DLD1 (cell line): ENCODE results near the gene PLCB1.
"Not testable (repeated sequence)": the region's sequence is repeated elsewhere in the genome, so short reads cannot be mapped to it uniquely, and the experiment has no call there.

Experiments
- in situ Hi-C: cut with HindIII; loops from 2 replicates; pipeline ENCODE4 v1.10.0; 2017; ENCODE audit warnings: low sequenced_read_pairs

Gene PLCB1

GRCh38 chr20:8431538-8432434, 299.7 kb downstream of the PLCB1 start:
- in situ Hi-C loops = no loop called here

GRCh38 chr20:8432435-8433148, 300.5 kb downstream of the PLCB1 start:
- in situ Hi-C loops = no loop called here

- in situ Hi-C loops = no loop called here
Measured at GRCh38 chr20:8433291-8433690, 301.2 kb downstream of the PLCB1 start.

DNA sequence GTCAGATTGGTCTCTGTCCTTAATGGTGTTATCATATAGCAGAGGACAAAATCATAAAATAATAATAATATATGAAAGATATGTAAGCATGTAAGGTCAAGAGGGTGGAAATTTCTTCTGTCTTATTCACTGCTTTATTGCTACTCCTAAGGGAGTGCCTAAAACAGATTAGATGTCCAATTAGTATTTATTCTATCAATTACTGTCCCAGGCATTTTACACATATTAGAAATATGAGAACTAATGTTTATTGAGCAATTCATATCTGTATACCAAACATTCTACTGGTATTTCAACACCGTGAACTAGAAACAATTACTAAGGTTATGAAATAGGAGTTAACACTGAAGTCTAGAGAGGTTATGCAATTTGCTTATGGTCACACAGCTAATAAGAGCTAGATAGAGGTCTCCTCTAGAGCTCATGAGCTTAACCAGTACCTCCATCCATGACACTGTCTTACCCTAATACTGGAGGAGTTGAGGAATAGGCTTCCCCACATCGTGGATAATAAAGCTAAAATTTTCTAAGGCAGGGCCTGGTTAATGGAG, 302.3 kb downstream of the PLCB1 start:
- in situ Hi-C loops = no loop called here

GRCh38 chr20:8435285-8436035, 303.4 kb downstream of the PLCB1 start:
- in situ Hi-C loops = no loop called here

- in situ Hi-C loops = not testable (repeated sequence)
Measured at GRCh38 chr20:8436938-8437337, 304.9 kb downstream of the PLCB1 start.

DNA sequence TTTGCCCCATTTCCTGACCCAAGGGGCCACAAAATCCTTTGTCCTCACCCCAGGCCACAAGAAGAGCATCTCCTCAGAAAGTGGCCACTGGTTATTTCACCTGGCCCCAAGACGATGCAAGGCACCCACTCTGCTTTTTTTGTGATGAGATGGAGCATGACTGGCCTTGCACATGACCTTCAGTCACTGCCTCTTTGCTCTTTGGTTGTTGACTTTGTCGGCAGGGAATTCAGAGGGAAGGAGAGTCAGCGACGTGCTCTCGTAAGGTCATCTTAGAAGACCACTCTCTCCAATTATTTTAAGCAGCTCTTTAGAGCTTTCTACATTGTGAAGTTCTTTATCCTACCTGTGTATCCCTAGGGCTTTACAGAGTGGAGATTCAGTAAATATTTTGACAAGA, 306.7 kb downstream of the PLCB1 start:
- in situ Hi-C loops = no loop called here

- in situ Hi-C loops = no loop called here
Measured at GRCh38 chr20:8443464-8444072, 311.5 kb downstream of the PLCB1 start.

- in situ Hi-C loops = no loop called here
Measured at GRCh38 chr20:8447262-8448120, 315.4 kb downstream of the PLCB1 start.

DNA sequence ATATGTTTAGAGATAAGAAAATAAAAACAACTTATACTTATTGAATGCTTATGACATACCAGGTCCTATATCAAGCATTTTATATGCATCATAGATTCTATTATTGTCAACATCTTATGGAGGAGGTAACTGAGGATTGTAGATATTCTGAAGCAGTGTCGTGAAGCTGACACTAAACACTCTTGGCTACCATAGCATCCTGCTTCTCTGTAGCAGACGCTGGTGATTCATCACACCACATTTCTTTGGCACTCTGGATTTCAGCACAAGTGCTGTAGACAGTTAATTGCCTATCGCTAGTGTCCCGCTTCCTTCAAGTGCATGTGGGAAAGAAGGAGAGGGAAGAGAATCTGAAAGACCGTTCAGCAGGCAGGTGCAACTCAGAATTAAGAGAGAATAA, 317.1 kb downstream of the PLCB1 start:
- in situ Hi-C loops = no loop called here

GRCh38 chr20:8454137-8454712, 322.2 kb downstream of the PLCB1 start:
- in situ Hi-C loops = no loop called here

- in situ Hi-C loops = no loop called here
Measured at GRCh38 chr20:8456765-8457164, 324.7 kb downstream of the PLCB1 start.

DNA sequence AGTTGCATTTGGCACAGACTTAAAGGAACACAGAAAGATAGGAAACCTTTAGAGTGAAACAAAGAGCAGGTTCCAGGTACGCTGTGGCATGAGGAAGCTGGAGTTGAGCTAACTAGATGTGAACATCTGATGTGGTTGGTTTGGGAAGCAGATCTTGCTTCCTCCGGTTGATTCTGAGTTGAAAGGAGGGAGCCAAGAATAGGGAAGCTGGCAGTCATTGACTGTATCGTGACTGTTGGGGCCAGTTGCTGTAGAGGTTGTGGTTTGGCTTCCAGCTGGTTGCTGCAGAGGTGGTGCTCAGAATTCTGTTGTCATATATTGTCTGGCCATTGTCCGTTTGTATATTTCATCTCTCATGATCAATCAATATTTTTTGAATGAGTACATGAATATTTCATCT, 325.9 kb downstream of the PLCB1 start:
- in situ Hi-C loops = no loop called here

- in situ Hi-C loops = no loop called here
Measured at GRCh38 chr20:8461186-8461585, 329.1 kb downstream of the PLCB1 start.

DNA sequence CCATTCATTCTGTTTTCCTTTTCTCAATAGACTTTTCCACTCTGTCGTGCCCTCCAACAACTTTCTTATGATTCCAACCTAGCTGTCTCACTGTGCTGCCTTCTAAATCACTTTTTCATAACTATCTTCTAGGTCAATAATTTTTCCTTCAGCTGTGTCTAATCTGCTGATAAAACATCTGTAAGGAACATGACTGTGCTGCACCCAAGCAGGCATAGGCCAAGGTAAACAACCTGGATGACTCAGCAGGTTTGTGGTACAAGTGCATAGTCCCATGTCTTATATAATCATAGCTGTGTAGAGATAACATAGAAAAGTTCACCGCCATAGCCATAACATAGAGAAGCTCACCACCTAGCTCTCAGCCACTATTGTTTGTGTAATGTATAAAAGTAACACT, 332.3 kb downstream of the PLCB1 start:
- in situ Hi-C loops = no loop called here

DNA sequence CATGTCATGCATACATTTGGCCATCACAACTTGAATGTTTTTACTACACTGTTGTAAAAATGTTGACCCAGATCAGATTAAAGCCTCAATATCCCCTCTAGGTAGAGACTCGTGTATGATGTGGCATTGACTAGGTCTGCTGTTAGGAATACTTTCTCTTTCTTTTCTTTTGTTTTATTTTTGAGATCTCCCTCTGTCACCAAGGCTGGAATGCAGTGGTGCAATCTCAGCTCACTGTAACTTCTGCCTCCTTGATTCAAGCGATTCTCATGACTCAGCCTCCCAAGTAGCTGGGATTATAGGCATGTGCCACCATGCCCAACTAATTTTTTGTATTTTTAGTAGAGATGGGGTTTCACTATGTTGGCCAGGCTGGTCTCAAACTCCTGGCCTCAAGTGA, 334.7 kb downstream of the PLCB1 start:
- in situ Hi-C loops = not testable (repeated sequence)

- in situ Hi-C loops = no loop called here
Measured at GRCh38 chr20:8470156-8470555, 338.1 kb downstream of the PLCB1 start.

DNA sequence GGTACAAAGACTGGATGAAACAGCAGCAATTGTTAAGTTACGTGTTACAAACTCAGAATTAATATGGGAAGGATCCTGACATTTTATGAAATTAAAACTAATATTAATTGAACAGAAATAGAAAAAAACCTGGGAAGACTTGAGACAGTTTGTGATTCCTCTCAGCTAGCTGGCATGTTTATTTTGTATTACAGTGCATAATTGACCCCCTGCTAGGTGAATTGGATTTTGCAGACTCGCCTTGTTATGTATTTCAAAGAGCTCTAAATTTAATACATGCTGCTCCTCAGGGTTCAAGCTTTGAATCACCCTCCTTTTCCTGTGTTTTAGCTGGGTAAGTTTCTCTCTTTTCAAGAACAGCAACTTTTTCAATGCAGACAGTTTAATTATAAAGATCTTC, 339.4 kb downstream of the PLCB1 start:
- in situ Hi-C loops = no loop called here

DNA sequence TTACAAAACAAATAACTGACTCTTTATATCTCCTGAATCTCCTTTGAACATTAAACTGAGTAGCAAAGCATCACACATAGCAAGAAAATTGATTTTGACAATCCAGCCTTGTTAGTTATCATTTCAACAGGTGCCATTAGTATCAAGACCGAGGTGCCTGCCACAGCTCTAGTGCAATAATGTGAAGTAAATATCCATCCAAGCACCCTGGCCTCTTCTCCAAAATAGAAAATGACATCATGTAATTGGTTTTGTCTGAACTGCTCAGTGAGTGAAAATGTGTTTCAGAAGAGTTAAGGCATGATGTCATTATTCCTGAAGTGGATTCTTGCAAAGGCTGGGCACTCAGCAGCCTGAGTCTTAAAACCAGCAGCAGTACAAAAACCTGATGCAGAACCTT, 341.4 kb downstream of the PLCB1 start:
- in situ Hi-C loops = no loop called here
